Measurements from ENCODE around the gene VAC14.
A peak's percentile ranks its signal among the peaks of the same experiment; 100 is the strongest.

The VAC14 gene

GRCh38 chr16:70700101-70701020, 100.6 kb downstream of the VAC14 start:
- DNase-seq: peak; percentile 64 to 96 (median 76)
- intact Hi-C loops (cut with DNase I): no loop called here

- intact Hi-C loops (cut with DNase I): no loop called here
- DNase-seq: no peak
These were observed 101.3 kb downstream of the VAC14 start for GRCh38 chr16:70699696-70700095.

GRCh38 chr16:70698901-70699300, 102.1 kb downstream of the VAC14 start:
- intact Hi-C loops (cut with DNase I): no loop called here
- no peak for DNase-seq

- DNase-seq: no peak
- intact Hi-C loops (cut with DNase I): no loop called here
These were observed 103.3 kb downstream of the VAC14 start for GRCh38 chr16:70697594-70698170.

- DNase-seq: no peak
- intact Hi-C loops (cut with DNase I): no loop called here
These were observed 103.9 kb downstream of the VAC14 start for GRCh38 chr16:70696952-70697593.

GRCh38 chr16:70696355-70696754, 104.6 kb downstream of the VAC14 start:
- intact Hi-C loops (cut with DNase I): no loop called here
- no peak for DNase-seq

- intact Hi-C loops (cut with DNase I): no loop called here
- no peak for DNase-seq
These were observed 105.5 kb downstream of the VAC14 start for GRCh38 chr16:70695331-70696070.

- peak in 1 of 10 donors; percentile 62 for DNase-seq
- intact Hi-C loops (cut with DNase I): no loop called here
These were observed 106.1 kb downstream of the VAC14 start for GRCh38 chr16:70694868-70695218.

GRCh38 chr16:70694088-70694867, 106.7 kb downstream of the VAC14 start:
- peak in 5 of 10 donors; percentile 66 to 95 (median 88) for DNase-seq
- intact Hi-C loops (cut with DNase I): no loop called here

GRCh38 chr16:70692873-70693671, 107.9 kb downstream of the VAC14 start:
- intact Hi-C loops (cut with DNase I): no loop called here
- DNase-seq: peak in 2 of 10 donors; percentile 72 to 84

- DNase-seq: peak in 2 of 10 donors; percentile 66 to 83
These were observed 108.7 kb downstream of the VAC14 start for GRCh38 chr16:70692130-70692872.

GRCh38 chr16:70691223-70692129, 109.5 kb downstream of the VAC14 start:
- peak in 9 of 10 donors; percentile 55 to 98 (median 88) for DNase-seq
- intact Hi-C loops (cut with DNase I): no loop called here

More at GRCh38 chr16:70692130-70692872, 108.7 kb downstream of the VAC14 start:
- intact Hi-C loops (cut with DNase I): no loop called here

- intact Hi-C loops (cut with DNase I): no loop called here
- peak in 4 of 10 donors; percentile 4 to 75 (median 60) for DNase-seq
These were observed 110.7 kb downstream of the VAC14 start for GRCh38 chr16:70689970-70690891.

GRCh38 chr16:70689035-70689969, 111.7 kb downstream of the VAC14 start:
- intact Hi-C loops (cut with DNase I): no loop called here

GRCh38 chr16:70688246-70688742, 112.7 kb downstream of the VAC14 start:
- intact Hi-C loops (cut with DNase I): loop anchor here (1.0 kb wide), 1 partner anchor 37 kb away; no protein-coding TSS in a partner anchor
- peak; percentile 83 to 97 (median 88) for DNase-seq

More at GRCh38 chr16:70689035-70689969, 111.7 kb downstream of the VAC14 start:
- peak in 4 of 10 donors; percentile 25 to 89 (median 78) for DNase-seq

Data from posterior cingulate gyrus (tissue), 11 donors.